Activated CD4-positive, alpha-beta T cell treated with anti-CD3 and anti-CD28 coated beads, Interleukin-2, amount 50 U/mL, for 1 hour (primary cell): ENCODE data around the gene SHANK3.

Source experiments
- DNase-seq: peaks from one replicate; pipeline ENCODE4 v3.0.0-alpha.2; 2020

Gene SHANK3

DNA sequence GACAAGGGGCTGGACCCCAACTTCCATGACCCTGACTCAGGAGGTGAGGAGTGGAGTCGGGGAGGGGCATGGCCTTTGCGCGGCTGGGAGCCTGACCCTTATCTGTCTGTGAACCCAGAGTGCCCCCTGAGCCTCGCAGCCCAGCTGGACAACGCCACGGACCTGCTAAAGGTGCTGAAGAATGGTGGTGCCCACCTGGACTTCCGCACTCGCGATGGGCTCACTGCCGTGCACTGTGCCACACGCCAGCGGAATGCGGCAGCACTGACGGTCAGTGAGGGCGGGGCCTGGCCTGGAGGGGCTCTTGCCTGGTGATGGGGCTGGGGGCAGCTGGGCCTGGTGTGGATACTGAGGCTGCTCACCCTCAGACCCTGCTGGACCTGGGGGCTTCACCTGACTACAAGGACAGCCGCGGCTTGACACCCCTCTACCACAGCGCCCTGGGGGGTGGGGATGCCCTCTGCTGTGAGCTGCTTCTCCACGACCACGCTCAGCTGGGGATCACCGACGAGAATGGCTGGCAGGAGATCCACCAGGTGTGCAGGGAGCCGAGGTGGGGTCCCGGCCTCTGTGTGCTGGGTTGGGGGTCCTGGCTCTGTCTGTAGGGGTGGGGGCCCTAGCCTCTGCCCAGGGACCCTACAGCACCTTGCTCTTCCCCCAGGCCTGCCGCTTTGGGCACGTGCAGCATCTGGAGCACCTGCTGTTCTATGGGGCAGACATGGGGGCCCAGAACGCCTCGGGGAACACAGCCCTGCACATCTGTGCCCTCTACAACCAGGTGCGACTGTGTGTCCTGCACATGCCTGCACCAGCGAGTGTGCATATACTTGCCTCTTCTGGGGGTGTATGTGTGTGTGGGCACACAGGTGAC is 6.3 kb downstream of the SHANK3 start:
- DNase-seq, result no peak

DNA sequence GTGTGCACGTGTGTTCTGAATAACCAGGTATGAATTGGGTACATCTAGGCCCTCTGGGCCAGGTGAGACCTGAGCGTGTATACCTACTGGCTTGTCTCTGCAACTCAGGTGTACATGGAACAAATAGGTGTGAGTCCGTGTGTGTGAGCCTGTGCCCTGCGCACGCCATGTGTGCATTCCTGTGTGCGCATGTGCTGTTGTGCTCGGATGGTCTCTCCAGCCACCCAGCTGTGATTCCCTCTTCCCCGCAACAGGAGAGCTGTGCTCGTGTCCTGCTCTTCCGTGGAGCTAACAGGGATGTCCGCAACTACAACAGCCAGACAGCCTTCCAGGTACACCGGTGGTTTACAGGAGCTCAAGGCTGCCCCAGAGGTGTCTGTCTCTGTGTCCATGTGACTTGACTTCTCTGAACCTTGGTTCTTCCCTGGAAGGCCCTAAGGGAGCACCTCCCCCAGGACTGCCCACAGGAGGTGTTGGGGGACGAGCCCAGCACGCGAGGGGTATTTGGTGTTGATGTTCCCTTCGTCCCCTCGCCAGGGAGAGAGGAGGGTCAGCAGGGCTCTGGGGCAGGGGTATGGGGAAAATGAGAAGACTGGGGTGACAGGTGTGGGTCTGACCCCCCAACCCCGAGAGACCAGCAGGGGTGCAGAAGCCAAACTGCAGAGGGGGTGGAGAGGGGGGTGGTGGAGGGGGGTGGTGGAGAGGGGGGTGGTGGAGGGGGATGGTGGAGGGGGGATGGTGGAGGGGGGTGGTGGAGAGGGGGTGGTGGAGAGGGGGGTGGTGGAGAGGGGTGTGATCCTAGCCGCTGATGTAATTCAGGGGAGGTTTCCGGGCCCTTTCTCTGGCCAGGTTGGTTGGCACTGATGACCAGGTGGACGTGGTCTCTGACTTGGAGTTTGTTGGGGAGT is 10.7 kb downstream of the SHANK3 start:
- DNase-seq, result no peak

DNA sequence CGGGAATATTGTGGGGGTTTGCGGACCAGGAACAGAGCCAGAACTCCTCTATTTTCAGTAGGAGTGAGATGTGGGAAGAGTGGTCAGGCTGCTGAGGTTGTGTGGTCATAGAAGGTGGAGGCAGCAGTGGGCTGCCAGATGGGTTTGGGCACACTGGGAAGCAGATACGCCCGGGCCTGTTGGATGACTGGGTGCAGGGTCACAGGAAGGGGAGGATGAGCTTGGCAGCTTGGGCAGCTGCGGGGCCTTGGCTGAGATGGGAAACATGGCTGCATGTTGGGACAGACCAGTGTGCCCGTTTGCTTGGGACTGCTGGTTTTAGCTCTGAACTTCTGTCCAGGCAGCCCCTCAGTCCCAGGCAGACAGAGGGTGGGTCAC is 11.4 kb downstream of the SHANK3 start:
- DNase-seq, result no peak

DNA sequence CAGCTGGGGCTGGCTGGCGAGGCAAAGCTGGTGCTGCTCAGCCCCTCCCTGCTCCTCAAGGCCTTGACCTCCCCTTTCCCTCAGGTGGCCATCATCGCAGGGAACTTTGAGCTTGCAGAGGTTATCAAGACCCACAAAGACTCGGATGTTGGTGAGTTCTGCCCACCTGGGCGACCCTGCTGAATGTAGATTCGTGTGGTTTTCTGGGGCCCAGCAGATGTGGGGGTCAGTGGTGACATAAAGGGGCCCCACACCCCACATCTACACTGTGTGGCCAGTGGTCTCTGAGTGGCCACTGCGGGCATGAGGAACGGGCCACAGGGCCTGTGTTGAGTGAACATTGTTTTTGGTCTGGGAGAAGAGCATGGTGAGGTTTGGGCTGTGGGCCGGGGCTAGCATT is 11.9 kb downstream of the SHANK3 start:
- no peak for DNase-seq

DNA sequence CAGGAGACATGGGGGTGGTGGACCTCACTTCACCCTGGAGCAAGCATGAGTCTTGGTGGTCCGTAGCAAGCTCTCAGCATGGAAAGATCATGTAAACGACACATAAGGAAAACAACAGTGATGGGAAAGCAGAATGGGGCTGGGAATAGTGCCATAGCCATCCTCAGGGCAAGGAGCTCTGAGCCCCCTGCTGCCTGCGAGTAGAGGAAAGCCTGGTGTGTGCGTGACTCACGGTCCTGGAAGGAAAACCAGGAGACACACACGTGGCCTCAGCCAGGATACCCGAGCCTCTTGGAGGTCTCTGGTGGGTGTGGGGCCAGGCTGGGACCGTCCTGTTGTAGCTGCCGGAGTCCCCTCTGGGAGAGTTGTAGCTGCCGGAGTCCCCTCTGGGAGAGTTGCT is 12.4 kb downstream of the SHANK3 start:
- no peak for DNase-seq

DNA sequence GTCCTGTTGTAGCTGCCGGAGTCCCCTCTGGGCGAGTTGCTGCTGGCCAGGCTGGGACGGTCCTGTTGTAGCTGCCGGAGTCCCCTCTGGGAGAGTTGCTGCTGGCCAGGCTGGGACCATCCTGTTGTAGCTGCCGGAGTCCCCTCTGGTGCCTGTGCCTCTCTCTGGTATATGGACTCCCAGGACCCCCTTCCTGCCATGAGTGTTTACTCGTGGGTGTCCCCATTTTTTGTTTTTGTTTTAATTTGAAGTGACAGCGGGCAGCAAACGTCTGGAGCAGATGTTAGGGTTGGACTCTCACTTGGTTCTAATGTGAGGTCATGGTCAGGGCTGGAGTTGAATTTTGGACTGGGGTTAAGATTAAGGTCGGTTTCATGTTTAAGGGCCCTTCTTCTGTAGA is 14.2 kb downstream of the SHANK3 start:
- DNase-seq, result no peak

DNA sequence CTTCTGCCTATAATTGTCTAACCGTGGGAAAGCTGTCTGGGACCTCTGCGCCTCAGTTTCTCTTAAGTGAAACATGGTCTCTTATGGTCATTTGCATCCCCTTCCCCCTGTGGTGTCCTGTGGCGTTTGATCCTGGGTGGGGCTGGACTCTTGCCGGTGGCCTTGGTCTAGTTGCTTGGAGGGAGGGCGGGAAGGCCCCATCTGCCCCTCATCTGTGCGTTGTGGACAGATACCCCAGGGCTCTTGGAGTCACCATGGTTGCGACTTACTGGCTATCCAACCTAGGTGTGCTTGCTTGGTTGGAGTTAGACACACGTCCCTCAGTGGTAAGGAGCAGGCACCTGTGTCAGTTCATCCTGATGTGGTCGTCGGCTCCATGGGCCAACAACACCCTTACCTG is 15.2 kb downstream of the SHANK3 start:
- no peak for DNase-seq

DNA sequence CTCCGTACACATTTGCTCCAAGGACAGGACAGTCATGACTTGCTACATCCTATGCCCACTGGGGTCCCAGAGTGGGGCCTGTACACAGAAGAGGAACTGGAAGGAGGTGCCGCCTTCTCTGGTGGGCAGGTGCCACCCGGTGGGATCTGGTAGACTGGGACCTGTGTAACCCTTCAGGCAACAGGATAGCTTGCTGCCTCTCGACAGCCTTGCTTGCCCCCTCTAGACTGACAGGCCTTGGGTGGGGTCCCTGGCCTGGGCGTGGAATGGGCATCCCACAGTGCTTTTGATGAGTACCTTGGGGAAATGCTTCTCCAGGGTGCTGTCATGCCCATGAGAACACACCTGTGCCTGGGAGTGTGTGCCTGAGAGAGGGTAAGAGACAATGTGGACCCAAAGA is 15.8 kb downstream of the SHANK3 start:
- no peak for DNase-seq

DNA sequence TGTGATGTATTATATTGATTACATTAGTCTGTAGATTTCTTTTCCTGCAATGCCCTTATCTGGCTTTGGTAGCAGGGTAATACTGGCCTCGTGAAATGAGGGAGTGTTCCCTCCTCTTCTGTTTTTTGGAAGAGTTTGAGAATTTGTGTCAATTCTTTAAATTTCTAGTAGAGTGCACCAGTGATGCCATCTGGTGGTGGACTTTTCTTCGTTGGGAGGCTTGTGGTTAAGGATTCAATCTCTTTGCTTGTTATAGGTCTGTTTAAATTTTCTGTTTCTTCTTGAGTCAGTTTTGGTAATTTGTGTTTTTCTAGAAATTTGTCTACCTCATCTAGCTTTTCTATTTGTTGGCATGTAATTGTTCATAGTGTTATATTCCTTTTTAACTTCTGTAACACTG is 18.9 kb downstream of the SHANK3 start:
- peak; percentile 25 for DNase-seq

DNA sequence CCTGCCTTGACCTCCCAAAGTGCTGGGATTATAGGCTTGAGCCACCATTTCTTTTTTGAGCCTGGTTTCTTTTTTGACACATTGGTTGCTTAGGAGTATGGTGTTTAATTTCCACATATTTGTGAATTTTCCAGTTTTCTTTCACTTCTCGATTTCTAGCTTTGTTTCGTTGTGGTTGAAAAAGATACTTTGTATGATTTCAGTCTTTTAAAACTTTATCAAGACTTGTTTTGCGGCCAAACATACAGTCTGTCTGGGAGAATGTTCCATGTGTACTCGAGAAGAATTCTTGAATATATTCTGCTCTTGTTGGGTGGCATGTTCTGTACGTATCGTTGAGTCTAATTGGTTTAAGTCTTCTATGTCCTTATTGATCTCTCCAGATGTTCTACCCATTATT is 20.8 kb downstream of the SHANK3 start:
- DNase-seq, result no peak

DNA sequence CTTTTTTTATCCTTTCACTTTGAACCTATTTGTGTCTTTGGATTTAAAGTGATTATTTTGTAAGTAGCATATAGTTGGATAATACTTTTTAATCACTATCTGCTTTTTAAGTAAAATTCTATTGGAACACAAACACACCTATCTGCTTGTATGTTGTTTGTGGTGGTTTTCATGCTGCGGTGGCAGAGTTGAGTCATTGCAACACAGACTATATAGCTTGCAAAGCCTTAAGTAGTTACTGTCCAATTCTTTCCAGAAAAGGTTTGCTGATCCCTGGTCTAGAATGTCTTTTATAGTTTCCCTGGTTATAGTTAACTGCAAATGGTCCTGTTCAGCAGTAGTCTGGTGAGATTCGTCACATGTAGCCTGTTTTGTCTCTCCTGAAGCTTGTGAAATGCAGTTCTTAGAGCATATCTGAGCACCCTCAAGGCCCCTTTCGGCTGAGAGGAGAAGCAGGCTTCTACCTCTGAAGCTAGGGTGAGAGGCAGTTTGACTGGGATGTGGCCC is 21.5 kb downstream of the SHANK3 start:
- DNase-seq, result no peak

DNA sequence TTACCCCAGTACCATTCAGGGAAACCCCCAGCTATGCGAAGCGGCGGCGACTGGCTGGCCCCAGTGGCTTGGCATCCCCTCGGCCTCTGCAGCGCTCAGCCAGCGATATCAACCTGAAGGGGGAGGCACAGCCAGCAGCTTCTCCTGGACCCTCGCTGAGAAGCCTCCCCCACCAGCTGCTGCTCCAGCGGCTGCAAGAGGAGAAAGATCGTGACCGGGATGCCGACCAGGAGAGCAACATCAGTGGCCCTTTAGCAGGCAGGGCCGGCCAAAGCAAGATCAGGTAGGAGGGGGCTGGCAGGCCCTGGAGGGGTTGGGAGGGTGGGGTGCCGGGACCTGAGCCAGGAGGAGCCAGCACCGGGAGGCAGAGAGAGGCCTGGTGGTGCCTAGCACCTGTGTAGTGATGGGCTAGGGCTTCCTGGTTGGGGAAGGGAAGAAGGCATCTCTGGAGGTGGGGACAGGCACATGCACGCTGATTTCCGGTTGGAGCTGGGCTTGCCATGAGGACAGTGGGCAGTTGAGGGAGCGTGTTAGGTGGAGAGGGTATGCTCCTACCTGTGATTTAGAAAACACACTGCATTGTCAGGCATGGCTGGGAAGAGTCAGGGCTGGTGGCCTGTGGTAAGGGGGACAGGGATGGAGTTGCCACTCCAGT is 22.3 kb downstream of the SHANK3 start:
- no peak for DNase-seq

DNA sequence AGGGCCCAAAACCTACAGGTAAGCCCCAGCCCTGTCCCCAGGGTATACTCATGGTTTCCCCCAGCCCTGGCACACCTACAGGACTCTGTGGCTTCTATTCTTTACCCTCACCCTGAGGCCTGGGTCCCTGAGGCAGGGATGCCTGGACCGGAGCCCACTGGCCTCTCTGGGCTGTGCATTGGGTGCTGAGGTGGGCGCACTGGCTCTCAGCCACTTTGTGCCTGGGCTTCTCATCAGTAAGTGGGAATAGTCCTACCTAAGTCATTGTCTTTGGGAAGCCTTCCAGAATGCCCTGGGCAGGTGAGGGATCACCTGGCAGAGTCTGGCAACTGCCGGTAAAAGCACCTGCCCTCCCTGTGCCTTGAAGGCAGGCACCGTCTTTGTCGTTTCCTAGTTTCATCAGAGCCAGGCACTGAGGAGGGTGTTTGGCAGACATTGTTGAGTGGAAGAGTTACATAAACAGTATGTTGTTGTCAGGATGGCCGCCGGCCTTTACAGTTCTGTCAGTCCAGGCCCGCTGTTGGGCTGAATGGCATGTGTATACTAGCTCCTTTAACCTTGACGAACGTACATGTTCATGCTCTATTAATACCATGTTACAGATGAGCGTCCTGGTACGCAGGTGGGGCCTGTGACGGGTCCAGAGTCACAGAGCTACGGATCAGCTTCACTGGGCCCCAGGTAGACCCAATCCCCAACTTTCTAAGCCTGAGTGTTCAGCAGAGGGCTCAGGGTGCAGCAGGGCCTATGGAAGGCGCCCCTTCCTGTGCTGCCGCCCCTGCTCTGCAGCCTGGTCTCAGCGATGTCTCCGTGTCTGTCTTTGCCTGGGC is 23.0 kb downstream of the SHANK3 start:
- DNase-seq, result no peak

DNA sequence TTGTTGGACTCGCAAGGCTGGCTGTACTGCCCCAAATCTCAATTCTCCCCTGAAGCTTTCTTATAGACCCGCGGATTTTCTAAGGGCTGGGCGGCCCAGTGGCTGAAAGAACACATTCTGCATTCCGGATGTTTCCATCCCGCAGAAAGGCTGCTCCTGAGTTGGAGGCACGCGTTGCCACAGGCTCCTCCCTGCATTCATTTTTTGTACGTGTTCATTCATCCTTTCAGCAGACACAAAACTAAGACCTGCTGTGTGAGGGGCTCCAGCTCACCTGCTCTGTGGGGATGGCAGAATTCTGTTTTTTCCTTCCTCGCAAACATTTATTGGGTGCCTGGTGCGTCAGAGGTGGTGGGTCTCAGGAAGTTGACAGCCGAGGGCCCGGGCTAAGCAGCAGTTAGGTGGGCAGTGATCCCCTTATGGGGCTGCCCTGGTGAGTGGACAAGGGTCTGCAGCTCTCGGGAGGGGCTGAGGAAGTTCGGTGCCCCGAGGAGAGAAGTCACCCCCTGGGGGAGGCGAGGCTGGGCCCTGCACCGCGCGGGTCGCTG is 23.7 kb downstream of the SHANK3 start:
- DNase-seq, result no peak

DNA sequence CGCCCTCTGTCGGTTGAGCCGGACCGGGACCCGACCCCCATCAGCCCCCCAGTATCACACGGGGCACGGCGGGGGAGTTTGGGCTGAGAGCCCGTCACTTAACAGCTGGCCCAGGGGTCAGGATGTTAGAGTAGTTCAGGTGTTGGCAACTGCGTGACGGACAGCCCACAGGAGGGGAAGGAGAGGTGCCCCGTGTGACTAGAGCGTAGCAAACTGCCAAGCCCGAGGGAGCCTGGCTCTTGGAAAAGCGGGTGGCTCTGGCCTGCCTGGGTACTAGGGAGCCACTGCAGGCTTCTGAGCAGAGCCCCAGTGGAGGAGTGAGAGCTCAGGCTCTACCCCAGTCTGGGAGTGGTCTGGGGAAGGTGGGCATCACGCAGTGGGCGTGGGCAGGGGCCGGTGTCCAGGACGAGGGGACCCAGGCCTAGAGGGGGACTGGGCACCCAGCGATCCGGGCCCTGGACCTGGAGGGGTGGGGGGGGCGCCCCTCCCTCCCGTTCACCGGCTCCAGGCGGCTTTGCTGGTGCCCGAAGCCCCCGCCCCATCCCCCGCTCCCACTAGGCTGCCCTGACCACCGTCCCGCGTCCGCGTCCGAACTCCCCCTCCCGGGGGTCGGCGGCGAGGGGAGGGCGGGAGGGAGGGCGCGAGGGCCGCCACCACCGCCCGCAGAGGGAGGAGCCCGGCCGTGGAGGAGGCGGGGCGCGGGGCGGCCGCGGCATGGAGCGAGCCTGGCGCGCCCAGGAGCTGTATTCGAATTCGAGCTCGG is 24.4 kb downstream of the SHANK3 start:
- DNase-seq, result no peak

DNA sequence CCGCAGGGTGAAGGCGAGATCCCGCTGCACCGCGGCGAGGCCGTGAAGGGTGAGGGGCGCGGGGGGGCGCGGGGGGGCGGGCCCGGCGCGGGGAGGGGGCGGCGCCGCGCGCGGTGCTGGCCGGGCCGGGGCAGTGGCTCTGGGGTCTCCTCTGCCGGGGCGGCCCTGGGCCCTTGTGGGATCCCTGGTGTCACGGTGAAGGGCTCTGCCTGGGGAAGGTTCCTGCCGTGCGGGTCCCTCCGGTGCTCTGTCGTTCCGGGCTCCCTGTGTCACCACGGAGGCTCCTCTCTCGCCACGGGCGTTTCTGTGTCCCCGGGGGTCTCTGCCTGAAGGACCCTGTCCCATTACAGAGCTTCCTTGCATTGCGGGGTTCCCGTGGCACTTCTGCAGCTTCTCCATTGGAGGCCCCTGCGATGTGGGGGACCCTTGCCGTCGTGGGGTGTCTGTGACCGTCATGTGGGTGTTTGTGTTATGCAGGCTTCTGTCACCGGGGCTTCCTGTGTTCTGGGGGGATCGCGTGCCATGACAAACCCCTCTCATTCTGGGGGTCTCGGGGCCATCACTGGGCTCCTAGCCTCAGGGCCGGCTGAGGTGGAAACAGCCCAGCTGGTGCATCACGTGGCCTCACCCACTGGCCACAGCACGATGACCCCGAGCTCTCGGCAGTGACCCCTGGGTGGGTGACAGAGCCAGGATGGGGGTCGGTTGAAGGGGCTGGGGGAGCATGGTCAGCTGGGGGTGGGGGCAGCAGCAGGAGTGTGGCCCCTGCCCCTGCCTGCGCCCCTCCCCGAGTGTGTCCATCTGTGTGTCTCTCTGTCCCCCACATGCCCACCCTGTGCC is 25.3 kb downstream of the SHANK3 start:
- no peak for DNase-seq

DNA sequence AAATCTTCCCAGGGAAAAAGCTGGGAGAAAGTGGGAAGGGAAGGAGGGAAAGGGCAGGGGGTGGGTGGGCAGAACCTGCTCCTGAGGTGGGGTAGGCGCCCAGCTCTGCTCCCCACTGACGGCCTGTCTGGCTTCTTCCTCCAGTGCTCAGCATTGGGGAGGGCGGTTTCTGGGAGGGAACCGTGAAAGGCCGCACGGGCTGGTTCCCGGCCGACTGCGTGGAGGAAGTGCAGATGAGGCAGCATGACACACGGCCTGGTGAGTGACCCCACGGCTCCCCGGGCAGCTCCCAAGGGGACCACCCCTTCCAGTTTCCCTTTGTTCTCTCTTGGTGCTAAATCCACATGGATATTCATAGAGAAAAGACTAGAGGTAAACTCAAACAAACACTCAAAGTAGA is 25.9 kb downstream of the SHANK3 start:
- no peak for DNase-seq

DNA sequence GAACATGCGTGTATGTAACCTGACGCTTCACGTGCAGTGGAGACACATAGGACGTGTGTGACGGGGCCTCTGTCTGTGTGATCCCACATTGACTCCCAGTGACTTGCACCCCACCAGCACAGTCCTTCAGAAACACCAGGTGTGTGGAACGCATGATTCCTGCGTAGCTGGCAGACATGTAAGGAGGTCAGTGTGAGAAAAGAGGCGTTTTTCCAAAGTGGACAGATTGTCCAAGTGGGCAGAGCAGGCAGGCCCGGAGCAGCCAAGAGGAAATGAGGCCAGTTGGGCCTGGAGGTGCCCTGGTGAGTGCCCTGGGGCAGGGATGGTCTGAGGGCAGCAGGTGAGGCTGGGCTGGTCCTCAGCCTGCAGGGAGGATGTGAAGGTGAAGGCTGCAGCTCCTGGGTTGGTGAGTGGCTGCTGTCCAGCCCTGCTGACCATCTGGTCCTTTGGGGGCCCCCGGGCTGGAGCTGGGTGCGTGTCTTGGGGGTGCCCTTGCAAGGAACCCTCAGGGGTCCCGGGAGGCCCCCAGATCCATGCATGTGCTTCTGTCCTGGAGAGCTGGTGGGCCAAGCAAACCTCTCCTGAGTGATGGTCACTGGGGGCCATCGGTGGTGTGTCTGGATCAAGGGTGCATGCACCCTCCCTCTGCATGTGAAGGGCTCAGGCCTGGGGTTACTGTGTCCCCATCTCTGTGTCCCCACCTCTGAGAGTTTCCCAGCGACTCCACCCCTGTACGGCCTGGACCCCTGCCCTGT is 26.6 kb downstream of the SHANK3 start:
- DNase-seq, result no peak

DNA sequence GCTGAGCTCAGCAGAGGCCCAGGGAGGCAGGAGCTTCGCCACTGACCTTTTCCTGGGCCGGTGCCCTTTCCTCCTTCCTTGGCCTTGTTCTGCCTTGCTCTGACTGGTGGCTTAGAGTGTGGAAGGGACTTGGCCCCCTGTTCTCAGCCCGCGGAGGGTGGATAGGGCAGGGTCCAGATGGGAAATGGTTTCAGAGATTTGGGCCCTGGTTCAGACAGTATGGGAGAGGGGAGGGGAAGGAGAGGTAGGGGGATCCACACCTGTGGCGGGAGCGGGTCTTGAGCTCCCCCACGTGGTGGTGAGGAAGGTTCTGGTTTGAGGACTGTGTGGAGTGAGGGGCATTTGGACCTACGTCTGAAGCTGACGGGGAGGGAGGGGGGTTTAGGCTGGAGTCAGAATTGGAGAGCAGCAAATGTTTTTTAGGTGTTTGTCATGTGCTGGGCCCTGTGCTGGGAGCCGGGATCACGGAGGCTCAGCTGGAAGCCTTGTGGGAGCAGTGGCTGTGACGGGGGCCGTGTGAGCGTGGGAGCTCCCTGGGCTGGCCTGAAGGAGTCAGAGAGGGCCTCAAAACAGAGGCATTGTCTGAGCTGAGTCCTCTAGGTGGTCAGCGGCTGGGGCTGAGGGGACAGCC is 27.2 kb downstream of the SHANK3 start:
- DNase-seq, result no peak
